HepG2 (cell line): ENCODE measurements around the gene FKBP1B. TPM values are rescaled to one million over a fixed set of nuclear protein-coding genes. Genes with fewer than 3 reads are reported as not detected.

Experiments used
- ATAD3A ChIP-seq: sonication (generic); formaldehyde crosslinking; IDR thresholded peaks from 2 replicates; pipeline ENCODE4 v1.4.0; 2020; ENCODE audit warnings: missing genetic modification reagents
- ATM ChIP-seq: fragments of 450-650 bp; IDR thresholded peaks from 2 replicates; pipeline ENCODE4 v1.7.1; 2017; ENCODE audit warnings: mild to moderate bottlenecking, borderline replicate concordance
- BHLHE40 ChIP-seq: IDR thresholded peaks from 2 replicates; pipeline ENCODE4 v1.6.1; 2011; ENCODE audit warnings: low read length, improper control_type of control experiment
- BRCA1 ChIP-seq: sonication (generic); formaldehyde crosslinking; IDR thresholded peaks from 2 replicates; pipeline ENCODE4 v1.4.0; 2020; ENCODE audit warnings: missing genetic modification reagents
- HNRNPK ChIP-seq: fragments of 200-400 bp; formaldehyde crosslinking; IDR thresholded peaks from 2 replicates; pipeline ENCODE4 v1.6.1; 2018; ENCODE audit warnings: low read length, low read depth, moderate library complexity, mild to moderate bottlenecking; ENCODE audit not compliant: poor library complexity, severe bottlenecking
- MED13 ChIP-seq: sonication (generic); formaldehyde crosslinking; IDR thresholded peaks from 2 replicates; pipeline ENCODE4 v1.5.0; 2020; ENCODE audit warnings: missing genetic modification reagents
- PAWR ChIP-seq: sonication (generic); formaldehyde crosslinking; IDR thresholded peaks from 2 replicates; pipeline ENCODE4 v1.4.0; 2020; ENCODE audit warnings: missing genetic modification reagents, mild to moderate bottlenecking, borderline replicate concordance
- REXO4 ChIP-seq: sonication (generic); formaldehyde crosslinking; IDR thresholded peaks from 2 replicates; pipeline ENCODE4 v1.8.0; 2022; ENCODE audit warnings: missing genetic modification reagents, mild to moderate bottlenecking, borderline replicate concordance
- TEAD2 ChIP-seq: sonication (generic); formaldehyde crosslinking; IDR thresholded peaks from 2 replicates; pipeline ENCODE4 v1.9.0; 2021; ENCODE audit warnings: missing genetic modification reagents
- ZFAT ChIP-seq: sonication (generic); formaldehyde crosslinking; conservative IDR thresholded peaks from 2 replicates; pipeline ENCODE4 v1.8.1; 2023; ENCODE audit warnings: missing genetic modification reagents, inconsistent platforms
- ZNF326 ChIP-seq: sonication (generic); formaldehyde crosslinking; IDR thresholded peaks from 2 replicates; pipeline ENCODE4 v1.4.0; 2020; ENCODE audit warnings: missing genetic modification reagents, borderline replicate concordance
- ZNF569 ChIP-seq: sonication (generic); formaldehyde crosslinking; IDR thresholded peaks from 2 replicates; pipeline ENCODE4 v1.5.0; 2020; ENCODE audit warnings: mild to moderate bottlenecking, missing genetic modification reagents, moderate library complexity, borderline replicate concordance
- ZNF83 ChIP-seq: sonication (generic); formaldehyde crosslinking; IDR thresholded peaks from 2 replicates; pipeline ENCODE4 v1.4.0; 2020; ENCODE audit warnings: missing genetic modification reagents, mild to moderate bottlenecking, borderline replicate concordance
- ZNF879 ChIP-seq: sonication (generic); formaldehyde crosslinking; IDR thresholded peaks from 2 replicates; pipeline ENCODE4 v1.8.1; 2023; ENCODE audit warnings: missing genetic modification reagents
- polyA plus RNA-seq, 8 experiments: library from polyadenylated mRNA; depleted of rRNA in 3 of 8; stranded (reverse) in 7 of 8; unstranded in 1 of 8; fragments of >200 nt; fragmentation: Illumina TruSeq in 4 of 8; extraction: Trizol in 4 of 8; gene quantifications; 2 replicates each; pipeline versions ENCODE4 v1.2.1 to v1.2.3, GENCODE V29; 2011 to 2016; ENCODE audit warnings: low read depth in 4 of 8, missing spikeins in 1 of 8, mixed read lengths in 1 of 8; ENCODE audit not compliant: insufficient read depth in 1 of 8
- total RNA-seq, 5 experiments: library from RNA; depleted of rRNA; stranded (reverse); fragments of >200 nt; fragmentation: Illumina TruSeq; extraction: Trizol; gene quantifications; 2 replicates each; pipeline ENCODE4 v1.2.3, GENCODE V29; 2016; ENCODE audit warnings: low read depth in 1 of 5
- TF ChIP-seq, protein P1 (sequence below): sonication (generic); formaldehyde crosslinking; IDR thresholded peaks from 2 replicates; pipeline ENCODE4 v1.5.1; 2020; ENCODE audit warnings: missing genetic modification reagents, mild to moderate bottlenecking, borderline replicate concordance
- TF ChIP-seq, protein P2 (sequence below): sonication (generic); formaldehyde crosslinking; IDR thresholded peaks from 2 replicates; pipeline ENCODE4 v1.4.0; 2020; ENCODE audit warnings: missing genetic modification reagents
- TF ChIP-seq, protein P3 (sequence below): sonication (generic); formaldehyde crosslinking; IDR thresholded peaks from 2 replicates; pipeline ENCODE4 v1.4.0; 2020; ENCODE audit warnings: low read depth, missing genetic modification reagents
- TF ChIP-seq, protein P4 (sequence below): sonication (generic); formaldehyde crosslinking; IDR thresholded peaks from 2 replicates; pipeline ENCODE4 v1.4.0; 2020; ENCODE audit warnings: missing genetic modification reagents

The FKBP1B gene
- total and polyA plus RNA-seq, 2 of the 13 experiments (the other 11 are each of a cell fraction or from before 2014, with no cell fraction given), result 35.2 to 96.3 TPM

DNA sequence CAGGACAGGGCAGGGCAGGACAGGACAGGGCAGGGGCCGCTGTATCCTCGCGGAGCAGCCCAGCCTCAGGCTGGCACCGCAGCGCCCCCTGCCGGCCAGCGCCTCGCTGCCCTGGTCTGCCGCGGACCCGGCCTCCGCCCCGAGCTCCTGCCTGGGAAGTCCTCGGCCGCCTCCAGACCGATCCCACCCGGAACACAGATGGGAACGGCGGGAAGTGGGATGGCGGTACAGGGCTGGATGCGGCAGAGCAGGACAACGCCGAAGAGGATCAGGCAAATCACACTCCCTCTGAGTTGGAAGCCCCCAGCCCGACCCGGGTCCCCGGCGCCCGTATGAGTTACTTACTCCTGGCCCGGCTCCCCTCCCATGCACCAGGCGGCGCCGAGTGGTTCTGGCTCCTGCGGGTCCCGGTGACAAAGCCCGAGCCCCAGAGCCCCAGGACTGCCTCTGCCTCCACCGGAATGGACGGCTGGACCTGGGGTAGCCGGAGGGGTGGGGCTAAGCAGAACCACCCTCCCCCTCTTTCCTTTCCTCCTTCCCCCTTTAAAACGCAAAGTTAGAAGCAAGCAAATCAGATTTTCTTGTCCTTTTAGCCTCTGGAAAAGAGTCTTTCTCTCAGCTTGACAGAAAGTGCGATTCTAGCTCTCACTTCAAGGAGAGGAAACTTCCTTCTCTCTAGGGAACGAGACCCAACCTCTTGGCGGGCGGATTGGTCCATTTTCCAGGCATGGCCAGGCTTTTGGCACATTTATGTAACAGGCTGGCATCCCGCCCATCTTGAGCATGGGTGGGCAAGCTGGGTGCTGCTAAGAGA is 35.1 kb downstream of the FKBP1B start, which contains the start of gene TP53I3 (continued):
- TF ChIP-seq HNRNPK, result peak; percentile 96
- TF ChIP-seq ZFAT (CRISPR knock-in tag), result no peak
- no peak for TF ChIP-seq ZNF326 (CRISPR knock-in tag)
- no peak for TF ChIP-seq BHLHE40
- TF ChIP-seq ZNF569 (CRISPR knock-in tag), result 0 out of 2 replicates have a peak, but pooled peaks have one; percentile 20
- no peak for TF ChIP-seq TEAD2 (CRISPR knock-in tag)
- TF ChIP-seq, protein P1, sequence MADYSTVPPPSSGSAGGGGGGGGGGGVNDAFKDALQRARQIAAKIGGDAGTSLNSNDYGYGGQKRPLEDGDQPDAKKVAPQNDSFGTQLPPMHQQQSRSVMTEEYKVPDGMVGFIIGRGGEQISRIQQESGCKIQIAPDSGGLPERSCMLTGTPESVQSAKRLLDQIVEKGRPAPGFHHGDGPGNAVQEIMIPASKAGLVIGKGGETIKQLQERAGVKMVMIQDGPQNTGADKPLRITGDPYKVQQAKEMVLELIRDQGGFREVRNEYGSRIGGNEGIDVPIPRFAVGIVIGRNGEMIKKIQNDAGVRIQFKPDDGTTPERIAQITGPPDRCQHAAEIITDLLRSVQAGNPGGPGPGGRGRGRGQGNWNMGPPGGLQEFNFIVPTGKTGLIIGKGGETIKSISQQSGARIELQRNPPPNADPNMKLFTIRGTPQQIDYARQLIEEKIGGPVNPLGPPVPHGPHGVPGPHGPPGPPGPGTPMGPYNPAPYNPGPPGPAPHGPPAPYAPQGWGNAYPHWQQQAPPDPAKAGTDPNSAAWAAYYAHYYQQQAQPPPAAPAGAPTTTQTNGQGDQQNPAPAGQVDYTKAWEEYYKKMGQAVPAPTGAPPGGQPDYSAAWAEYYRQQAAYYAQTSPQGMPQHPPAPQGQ (CRISPR knock-in tag), result no peak
- peak; percentile 36; the same call in 1 of the 2 replicates for TF ChIP-seq MED13 (CRISPR knock-in tag)
- TF ChIP-seq, protein P2, sequence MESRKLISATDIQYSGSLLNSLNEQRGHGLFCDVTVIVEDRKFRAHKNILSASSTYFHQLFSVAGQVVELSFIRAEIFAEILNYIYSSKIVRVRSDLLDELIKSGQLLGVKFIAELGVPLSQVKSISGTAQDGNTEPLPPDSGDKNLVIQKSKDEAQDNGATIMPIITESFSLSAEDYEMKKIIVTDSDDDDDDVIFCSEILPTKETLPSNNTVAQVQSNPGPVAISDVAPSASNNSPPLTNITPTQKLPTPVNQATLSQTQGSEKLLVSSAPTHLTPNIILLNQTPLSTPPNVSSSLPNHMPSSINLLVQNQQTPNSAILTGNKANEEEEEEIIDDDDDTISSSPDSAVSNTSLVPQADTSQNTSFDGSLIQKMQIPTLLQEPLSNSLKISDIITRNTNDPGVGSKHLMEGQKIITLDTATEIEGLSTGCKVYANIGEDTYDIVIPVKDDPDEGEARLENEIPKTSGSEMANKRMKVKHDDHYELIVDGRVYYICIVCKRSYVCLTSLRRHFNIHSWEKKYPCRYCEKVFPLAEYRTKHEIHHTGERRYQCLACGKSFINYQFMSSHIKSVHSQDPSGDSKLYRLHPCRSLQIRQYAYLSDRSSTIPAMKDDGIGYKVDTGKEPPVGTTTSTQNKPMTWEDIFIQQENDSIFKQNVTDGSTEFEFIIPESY (CRISPR knock-in tag), result peak; percentile 66; the same call in 1 of the 2 replicates
- TF ChIP-seq BRCA1 (CRISPR knock-in tag), result peak; percentile 31; the same call in 1 of the 2 replicates
- TF ChIP-seq, protein P3, sequence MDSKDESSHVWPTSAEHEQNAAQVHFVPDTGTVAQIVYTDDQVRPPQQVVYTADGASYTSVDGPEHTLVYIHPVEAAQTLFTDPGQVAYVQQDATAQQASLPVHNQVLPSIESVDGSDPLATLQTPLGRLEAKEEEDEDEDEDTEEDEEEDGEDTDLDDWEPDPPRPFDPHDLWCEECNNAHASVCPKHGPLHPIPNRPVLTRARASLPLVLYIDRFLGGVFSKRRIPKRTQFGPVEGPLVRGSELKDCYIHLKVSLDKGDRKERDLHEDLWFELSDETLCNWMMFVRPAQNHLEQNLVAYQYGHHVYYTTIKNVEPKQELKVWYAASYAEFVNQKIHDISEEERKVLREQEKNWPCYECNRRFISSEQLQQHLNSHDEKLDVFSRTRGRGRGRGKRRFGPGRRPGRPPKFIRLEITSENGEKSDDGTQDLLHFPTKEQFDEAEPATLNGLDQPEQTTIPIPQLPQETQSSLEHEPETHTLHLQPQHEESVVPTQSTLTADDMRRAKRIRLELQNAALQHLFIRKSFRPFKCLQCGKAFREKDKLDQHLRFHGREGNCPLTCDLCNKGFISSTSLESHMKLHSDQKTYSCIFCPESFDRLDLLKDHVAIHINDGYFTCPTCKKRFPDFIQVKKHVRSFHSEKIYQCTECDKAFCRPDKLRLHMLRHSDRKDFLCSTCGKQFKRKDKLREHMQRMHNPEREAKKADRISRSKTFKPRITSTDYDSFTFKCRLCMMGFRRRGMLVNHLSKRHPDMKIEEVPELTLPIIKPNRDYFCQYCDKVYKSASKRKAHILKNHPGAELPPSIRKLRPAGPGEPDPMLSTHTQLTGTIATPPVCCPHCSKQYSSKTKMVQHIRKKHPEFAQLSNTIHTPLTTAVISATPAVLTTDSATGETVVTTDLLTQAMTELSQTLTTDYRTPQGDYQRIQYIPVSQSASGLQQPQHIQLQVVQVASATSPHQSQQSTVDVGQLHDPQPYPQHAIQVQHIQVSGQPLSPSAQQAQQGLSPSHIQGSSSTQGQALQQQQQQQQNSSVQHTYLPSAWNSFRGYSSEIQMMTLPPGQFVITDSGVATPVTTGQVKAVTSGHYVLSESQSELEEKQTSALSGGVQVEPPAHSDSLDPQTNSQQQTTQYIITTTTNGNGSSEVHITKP (CRISPR knock-in tag), result peak; percentile 95
- TF ChIP-seq PAWR (CRISPR knock-in tag), result no peak
- no peak for TF ChIP-seq ATM
- TF ChIP-seq ATAD3A (CRISPR knock-in tag), result no peak
- TF ChIP-seq ZNF879 (CRISPR knock-in tag), result no peak
- TF ChIP-seq, protein P4, sequence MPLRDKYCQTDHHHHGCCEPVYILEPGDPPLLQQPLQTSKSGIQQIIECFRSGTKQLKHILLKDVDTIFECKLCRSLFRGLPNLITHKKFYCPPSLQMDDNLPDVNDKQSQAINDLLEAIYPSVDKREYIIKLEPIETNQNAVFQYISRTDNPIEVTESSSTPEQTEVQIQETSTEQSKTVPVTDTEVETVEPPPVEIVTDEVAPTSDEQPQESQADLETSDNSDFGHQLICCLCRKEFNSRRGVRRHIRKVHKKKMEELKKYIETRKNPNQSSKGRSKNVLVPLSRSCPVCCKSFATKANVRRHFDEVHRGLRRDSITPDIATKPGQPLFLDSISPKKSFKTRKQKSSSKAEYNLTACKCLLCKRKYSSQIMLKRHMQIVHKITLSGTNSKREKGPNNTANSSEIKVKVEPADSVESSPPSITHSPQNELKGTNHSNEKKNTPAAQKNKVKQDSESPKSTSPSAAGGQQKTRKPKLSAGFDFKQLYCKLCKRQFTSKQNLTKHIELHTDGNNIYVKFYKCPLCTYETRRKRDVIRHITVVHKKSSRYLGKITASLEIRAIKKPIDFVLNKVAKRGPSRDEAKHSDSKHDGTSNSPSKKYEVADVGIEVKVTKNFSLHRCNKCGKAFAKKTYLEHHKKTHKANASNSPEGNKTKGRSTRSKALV, result no peak; the same call in 1 of the 2 replicates
- TF ChIP-seq ZNF83 (CRISPR knock-in tag), result peak; percentile 85; the same call in 1 of the 2 replicates
- TF ChIP-seq REXO4 (CRISPR knock-in tag), result no peak
